ENCODE results near the gene PTRHD1.

- no peak for TF ChIP-seq CTCF (IDR thresholded peaks at IDR 0.05)
- TF ChIP-seq EP300 (IDR thresholded peaks at IDR 0.05), result no peak
These were observed 32.9 kb upstream of the PTRHD1 start for GRCh38 chr2:24825883-24826772.
